DND-41 (cell line): ENCODE results near the gene STARD8.

Source experiments
- EZH2 ChIP-seq: IDR thresholded peaks from 3 replicates; pipeline ENCODE4 v1.6.1; 2012; ENCODE audit warnings: borderline replicate concordance, low read depth, mild to moderate bottlenecking, moderate library complexity, low read length, inconsistent platforms; ENCODE audit not compliant: severe bottlenecking
- TF ChIP-seq, protein P1 (sequence below): IDR thresholded peaks from 2 replicates; pipeline ENCODE4 v1.5.1; 2012; ENCODE audit warnings: borderline replicate concordance, low read length, moderate library complexity, mild to moderate bottlenecking; ENCODE audit not compliant: poor library complexity, severe bottlenecking; ENCODE audit errors: extremely low read depth

DNA sequence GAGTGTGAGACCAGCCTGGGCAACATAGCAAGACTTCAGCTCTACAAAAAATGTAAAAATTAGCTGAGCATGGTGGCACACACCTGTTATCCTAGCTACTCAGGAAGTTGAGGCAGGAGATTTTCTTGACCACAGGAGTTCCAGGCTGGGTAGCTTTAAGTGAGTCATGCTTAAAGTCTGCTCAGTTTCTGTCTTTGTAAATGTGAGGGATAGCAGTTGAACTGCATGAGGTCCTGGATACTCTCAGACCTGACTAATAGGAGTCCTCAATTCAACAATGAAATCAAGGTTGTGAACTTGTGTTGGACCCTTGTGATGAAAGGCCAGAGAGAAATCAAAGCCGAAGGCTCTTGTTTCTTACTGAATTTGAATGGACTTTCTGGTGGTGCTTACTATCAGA, 45.2 kb downstream of the STARD8 start:
- no peak for TF ChIP-seq EZH2
- TF ChIP-seq, protein P1, sequence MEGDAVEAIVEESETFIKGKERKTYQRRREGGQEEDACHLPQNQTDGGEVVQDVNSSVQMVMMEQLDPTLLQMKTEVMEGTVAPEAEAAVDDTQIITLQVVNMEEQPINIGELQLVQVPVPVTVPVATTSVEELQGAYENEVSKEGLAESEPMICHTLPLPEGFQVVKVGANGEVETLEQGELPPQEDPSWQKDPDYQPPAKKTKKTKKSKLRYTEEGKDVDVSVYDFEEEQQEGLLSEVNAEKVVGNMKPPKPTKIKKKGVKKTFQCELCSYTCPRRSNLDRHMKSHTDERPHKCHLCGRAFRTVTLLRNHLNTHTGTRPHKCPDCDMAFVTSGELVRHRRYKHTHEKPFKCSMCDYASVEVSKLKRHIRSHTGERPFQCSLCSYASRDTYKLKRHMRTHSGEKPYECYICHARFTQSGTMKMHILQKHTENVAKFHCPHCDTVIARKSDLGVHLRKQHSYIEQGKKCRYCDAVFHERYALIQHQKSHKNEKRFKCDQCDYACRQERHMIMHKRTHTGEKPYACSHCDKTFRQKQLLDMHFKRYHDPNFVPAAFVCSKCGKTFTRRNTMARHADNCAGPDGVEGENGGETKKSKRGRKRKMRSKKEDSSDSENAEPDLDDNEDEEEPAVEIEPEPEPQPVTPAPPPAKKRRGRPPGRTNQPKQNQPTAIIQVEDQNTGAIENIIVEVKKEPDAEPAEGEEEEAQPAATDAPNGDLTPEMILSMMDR = no peak
